A549 (cell line): ENCODE measurements around the gene TGDS. TPM values are rescaled to one million over a fixed set of nuclear protein-coding genes. Genes with fewer than 3 reads are reported as not detected.

Source experiments
- ATAC-seq, 2 experiments: fragments of 200-7000 bp in 1 of 2; fragments of >200 bp in 1 of 2; cut with Nextera tagmentation in 1 of 2; cut with Tn5 transposase in 1 of 2; 3 replicates each; pipeline versions ENCODE4 v1.8.0 to v1.9.1; 2018 to 2020; ENCODE audit warnings: mild to moderate bottlenecking in 1 of 2, moderate library complexity in 1 of 2
- CTCF ChIA-PET: fragments of 300-600 bp; sonication (Branson Sonifier 250); formaldehyde crosslinking; extraction: SDS; loops from one replicate; lab custom pipeline; 2021; ENCODE audit warnings: antibody characterized with exemption, inconsistent platforms; lab: Yijun Ruan, JAX
- POLR2A ChIA-PET: fragments of 350-600 bp; formaldehyde crosslinking; extraction: SDS; loops from one replicate; lab custom pipeline; 2021; ENCODE audit warnings: antibody characterized with exemption, inconsistent platforms; lab: Yijun Ruan, JAX
- DNase-seq, 2 experiments: peaks; one replicate each; pipeline versions ENCODE4 v3.0.0 to v3.0.0-alpha.2; 2011 to 2016; ENCODE audit warnings: low read depth in 1 of 2, low spot score in 1 of 2
- FAIRE-seq: peaks from 2 replicates; lab custom pipeline; 2011; peaks lifted over from hg19 to GRCh38; lab: Jason Lieb, UNC
- H3K27ac ChIP-seq, 2 experiments: fragments of >200 bp; sonication (Bioruptor Twin); formaldehyde crosslinking; 3 replicates each; pipeline ENCODE4 v1.5.1; 2016 to 2017
- H3K4me1 ChIP-seq: fragments of >200 bp; sonication (Bioruptor Twin); formaldehyde crosslinking; 3 replicates; pipeline ENCODE4 v1.6.1; 2016
- H3K4me2 ChIP-seq: fragments of >200 bp; sonication (Bioruptor Twin); formaldehyde crosslinking; 3 replicates; pipeline ENCODE4 v1.6.1; 2016
- H3K4me3 ChIP-seq: fragments of >200 bp; sonication (Bioruptor Twin); formaldehyde crosslinking; 3 replicates; pipeline ENCODE4 v1.5.1; 2016
- H3K9me3 ChIP-seq: fragments of >200 bp; sonication (Bioruptor Twin); formaldehyde crosslinking; 3 replicates; pipeline ENCODE4 v1.6.1; 2016
- BCL3 ChIP-seq: fragments of >200 bp; sonication (Bioruptor Twin); formaldehyde crosslinking; IDR thresholded peaks from 3 replicates; pipeline ENCODE4 v1.6.1; 2016
- BHLHE40 ChIP-seq: IDR thresholded peaks from 2 replicates; pipeline ENCODE4 v1.6.1; 2012; ENCODE audit warnings: low read depth, low read length, inconsistent platforms
- CHD2 ChIP-seq: fragments of 150-350 bp; IDR thresholded peaks from 2 replicates; pipeline ENCODE4 v1.6.1; 2014; ENCODE audit warnings: low read length; ENCODE audit not compliant: partially characterized antibody
- CHD4 ChIP-seq: fragments of 200-600 bp; sonication (generic); IDR thresholded peaks from 2 replicates; pipeline ENCODE4 v1.6.1; 2016; ENCODE audit warnings: antibody characterized with exemption, mild to moderate bottlenecking, borderline replicate concordance
- CTCF ChIP-seq: fragments of >200 bp; sonication (Bioruptor Twin); formaldehyde crosslinking; IDR thresholded peaks from 3 replicates; pipeline ENCODE4 v1.5.1; 2016
- E2F6 ChIP-seq: IDR thresholded peaks from 2 replicates; pipeline ENCODE4 v1.6.1; 2012; ENCODE audit warnings: low read depth, borderline replicate concordance
- EHMT2 ChIP-seq: fragments of 200-600 bp; sonication (generic); IDR thresholded peaks from 2 replicates; pipeline ENCODE4 v1.6.1; 2016; ENCODE audit warnings: antibody characterized with exemption, low read depth, mild to moderate bottlenecking, moderate library complexity
- EP300 ChIP-seq, 2 experiments: fragments of >200 bp; sonication (Bioruptor Twin); formaldehyde crosslinking; IDR thresholded peaks; 2 replicates in 1 of 2; 3 replicates in 1 of 2; pipeline ENCODE4 v1.6.1; 2016 to 2017
- ESRRA ChIP-seq: fragments of 150-350 bp; IDR thresholded peaks from 2 replicates; pipeline ENCODE4 v1.6.1; 2014; ENCODE audit warnings: mild to moderate bottlenecking, low read length, borderline replicate concordance
- GATA3 ChIP-seq: IDR thresholded peaks from 2 replicates; pipeline ENCODE4 v1.6.1; 2012; ENCODE audit warnings: borderline replicate concordance
- JUN ChIP-seq, 2 experiments: fragments of >200 bp; sonication (Bioruptor Twin); formaldehyde crosslinking; IDR thresholded peaks; 2 replicates in 1 of 2; 3 replicates in 1 of 2; pipeline ENCODE4 v1.6.1; 2016 to 2017
- JUNB ChIP-seq: fragments of >200 bp; sonication (Bioruptor Twin); formaldehyde crosslinking; IDR thresholded peaks from 2 replicates; pipeline ENCODE4 v1.6.1; 2016
- MAX ChIP-seq: IDR thresholded peaks from 2 replicates; pipeline ENCODE4 v1.6.1; 2012
- NFE2L2 ChIP-seq: fragments of 150-350 bp; conservative IDR thresholded peaks from 2 replicates; pipeline ENCODE4 v1.6.1; 2014; ENCODE audit warnings: low read length
- NPAS2 ChIP-seq: fragments of 250-450 bp; sonication (Bioruptor Pico); IDR thresholded peaks from 2 replicates; pipeline ENCODE4 v1.8.0; 2022; ENCODE audit warnings: mild to moderate bottlenecking, moderate library complexity, borderline replicate concordance
- NR3C1 ChIP-seq: fragments of >200 bp; sonication (Bioruptor Twin); formaldehyde crosslinking; IDR thresholded peaks from 3 replicates; pipeline ENCODE4 v1.6.1; 2017
- PHF8 ChIP-seq: fragments of 200-600 bp; sonication (generic); IDR thresholded peaks from 2 replicates; pipeline ENCODE4 v1.6.1; 2016; ENCODE audit warnings: low read depth, mild to moderate bottlenecking, antibody characterized with exemption, moderate library complexity, borderline replicate concordance
- POLR2A ChIP-seq: IDR thresholded peaks from 2 replicates; pipeline ENCODE4 v1.6.1; 2012; ENCODE audit warnings: mild to moderate bottlenecking, low read length
- RAD21 ChIP-seq, 2 experiments: fragments of >200 bp in 1 of 2; sonication (Bioruptor Twin) in 1 of 2; formaldehyde crosslinking in 1 of 2; IDR thresholded peaks in 1 of 2; conservative IDR thresholded peaks in 1 of 2; 2 replicates in 1 of 2; 3 replicates in 1 of 2; pipeline ENCODE4 v1.6.1; 2012 to 2018; ENCODE audit warnings: inconsistent platforms in 1 of 2
- RARB ChIP-seq: fragments of 250-450 bp; sonication (Bioruptor Pico); IDR thresholded peaks from 2 replicates; pipeline ENCODE4 v1.8.0; 2021; ENCODE audit warnings: mild to moderate bottlenecking, moderate library complexity
- SMC3 ChIP-seq: fragments of >200 bp; sonication (Bioruptor Twin); formaldehyde crosslinking; IDR thresholded peaks from 3 replicates; pipeline ENCODE4 v1.6.1; 2018; ENCODE audit warnings: inconsistent platforms
- TP53 ChIP-seq: fragments of 250-450 bp; sonication (Bioruptor Pico); IDR thresholded peaks from 2 replicates; pipeline ENCODE4 v1.5.0; 2021; ENCODE audit warnings: mild to moderate bottlenecking, moderate library complexity
- ZFP36 ChIP-seq: fragments of 450-650 bp; IDR thresholded peaks from 2 replicates; pipeline ENCODE4 v1.6.1; 2014; ENCODE audit warnings: borderline replicate concordance; ENCODE audit not compliant: partially characterized antibody
- ZSCAN20 ChIP-seq: fragments of 250-450 bp; sonication (Bioruptor Pico); IDR thresholded peaks from 2 replicates; pipeline ENCODE4 v1.8.0; 2022; ENCODE audit warnings: mild to moderate bottlenecking, moderate library complexity
- WGBS: methylation state at CpG from one replicate; pipeline ENCODE4 v1.1.6; 2017; ENCODE audit errors: missing lambda C conversion rate; 5-methylcytosine and 5-hydroxymethylcytosine counted together
- polyA minus RNA-seq: library from RNA; depleted of rRNA, polyadenylated mRNA; stranded (reverse); fragments of >200 nt; gene quantifications from 2 replicates; pipeline ENCODE4 v1.2.3, GENCODE V29; 2011; rRNA and poly(A)+ RNA removed
- polyA plus RNA-seq, 4 experiments: library from polyadenylated mRNA; depleted of rRNA in 3 of 4; stranded (reverse); fragments of >200 nt; fragmentation: RNase III in 1 of 4; extraction: RNeasy Plus Mini Kit Qiagen cat#74134 plus additional on column Dnase treatment in 1 of 4; gene quantifications; 2 replicates in 3 of 4; 3 replicates in 1 of 4; pipeline ENCODE4 v1.2.3, GENCODE V29; 2011 to 2017
- TF ChIP-seq, protein P1 (sequence below): fragments of 250-450 bp; sonication (Bioruptor Pico); IDR thresholded peaks from 2 replicates; pipeline ENCODE4 v1.5.0; 2021; ENCODE audit warnings: mild to moderate bottlenecking, moderate library complexity, borderline replicate concordance
- TF ChIP-seq, protein P2 (sequence below): fragments of 150-350 bp; IDR thresholded peaks from 2 replicates; pipeline ENCODE4 v1.6.1; 2014; ENCODE audit warnings: low read depth, mild to moderate bottlenecking, low read length
- TF ChIP-seq, protein P3 (sequence below): fragments of 200-600 bp; sonication (generic); IDR thresholded peaks from 2 replicates; pipeline ENCODE4 v1.6.1; 2016; ENCODE audit warnings: antibody characterized with exemption, mild to moderate bottlenecking, moderate library complexity

Gene TGDS
- polyA plus RNA-seq (2011; rRNA removed) (19.0 and 24.3 TPM in 2 replicates), polyA plus RNA-seq (2017; fragmentation: RNase III; extraction: RNeasy Plus Mini Kit Qiagen cat#74134 plus additional on column Dnase treatment) (6.7 to 7.3 TPM (median 6.8 TPM) in 3 replicates), polyA minus RNA-seq (4.3 and 5.5 TPM in 2 replicates)
- 4.7 and 5.2 TPM in 2 replicates for polyA plus RNA-seq (2012; cell fraction: cytosol; rRNA removed)
- 3.3 and 4.6 TPM in 2 replicates for polyA plus RNA-seq (2012; cell fraction: nucleus; rRNA removed)

DNA sequence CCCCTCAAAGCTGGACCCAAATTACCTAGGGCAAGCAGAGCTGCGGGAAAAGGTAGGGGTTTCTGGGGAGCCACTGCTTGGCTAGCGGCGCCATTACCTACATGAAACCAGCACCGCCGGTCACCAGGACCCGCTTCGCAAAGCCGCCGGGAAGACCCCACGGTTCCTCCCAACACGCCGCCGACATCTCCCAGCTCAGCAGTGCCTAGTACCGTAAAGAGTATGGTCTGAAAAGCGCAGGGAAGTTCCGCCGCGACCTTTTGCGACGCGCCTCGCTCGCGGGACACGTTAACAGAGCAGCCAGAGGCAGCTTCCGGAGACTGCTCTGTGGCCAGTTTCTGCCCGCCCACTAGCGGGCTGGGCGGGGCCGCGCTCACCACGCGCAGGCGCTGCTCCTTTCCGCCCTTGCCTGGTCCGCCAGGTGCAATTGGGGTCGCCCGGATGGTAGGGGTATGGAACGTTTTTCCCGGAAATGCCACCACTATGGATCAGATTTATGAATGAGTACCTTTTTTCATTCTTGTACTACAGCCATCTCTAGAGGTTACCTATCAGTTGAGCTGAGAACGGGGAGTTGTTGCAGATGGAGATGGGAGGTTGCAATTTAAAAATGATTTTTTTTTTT, at the start of gene TGDS:
TGDS (minus strand) TSS at position 203 of the 625 bp plus-strand sequence; CDS start at position 187, 16 bp downstream.
- CTCF ChIA-PET: interaction anchor here (1.6 kb wide), 1 partner anchor 21 kb away, joined by 7 read pairs; no protein-coding TSS in a partner anchor
- TF ChIP-seq, protein P1, sequence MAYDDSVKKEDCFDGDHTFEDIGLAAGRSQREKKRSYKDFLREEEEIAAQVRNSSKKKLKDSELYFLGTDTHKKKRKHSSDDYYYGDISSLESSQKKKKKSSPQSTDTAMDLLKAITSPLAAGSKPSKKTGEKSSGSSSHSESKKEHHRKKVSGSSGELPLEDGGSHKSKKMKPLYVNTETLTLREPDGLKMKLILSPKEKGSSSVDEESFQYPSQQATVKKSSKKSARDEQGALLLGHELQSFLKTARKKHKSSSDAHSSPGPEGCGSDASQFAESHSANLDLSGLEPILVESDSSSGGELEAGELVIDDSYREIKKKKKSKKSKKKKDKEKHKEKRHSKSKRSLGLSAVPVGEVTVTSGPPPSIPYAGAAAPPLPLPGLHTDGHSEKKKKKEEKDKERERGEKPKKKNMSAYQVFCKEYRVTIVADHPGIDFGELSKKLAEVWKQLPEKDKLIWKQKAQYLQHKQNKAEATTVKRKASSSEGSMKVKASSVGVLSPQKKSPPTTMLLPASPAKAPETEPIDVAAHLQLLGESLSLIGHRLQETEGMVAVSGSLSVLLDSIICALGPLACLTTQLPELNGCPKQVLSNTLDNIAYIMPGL (CRISPR knock-in tag): no peak
- no peak for TF ChIP-seq ZSCAN20 (CRISPR knock-in tag)
- TF ChIP-seq SMC3: no peak
- TF ChIP-seq NPAS2 (CRISPR knock-in tag): no peak
- no peak for TF ChIP-seq EP300 (IDR thresholded peaks at IDR 0.05)
- TF ChIP-seq CHD2: no peak
- no peak for TF ChIP-seq EHMT2
- no peak for TF ChIP-seq ESRRA
- no peak for TF ChIP-seq E2F6
- TF ChIP-seq RARB: no peak
- no peak for TF ChIP-seq NR3C1
- TF ChIP-seq CHD4: no peak
- TF ChIP-seq BCL3: peak; percentile 89
- peak; percentile 67; the same call in 1 of the 2 replicates for TF ChIP-seq PHF8
- TF ChIP-seq, protein P2, sequence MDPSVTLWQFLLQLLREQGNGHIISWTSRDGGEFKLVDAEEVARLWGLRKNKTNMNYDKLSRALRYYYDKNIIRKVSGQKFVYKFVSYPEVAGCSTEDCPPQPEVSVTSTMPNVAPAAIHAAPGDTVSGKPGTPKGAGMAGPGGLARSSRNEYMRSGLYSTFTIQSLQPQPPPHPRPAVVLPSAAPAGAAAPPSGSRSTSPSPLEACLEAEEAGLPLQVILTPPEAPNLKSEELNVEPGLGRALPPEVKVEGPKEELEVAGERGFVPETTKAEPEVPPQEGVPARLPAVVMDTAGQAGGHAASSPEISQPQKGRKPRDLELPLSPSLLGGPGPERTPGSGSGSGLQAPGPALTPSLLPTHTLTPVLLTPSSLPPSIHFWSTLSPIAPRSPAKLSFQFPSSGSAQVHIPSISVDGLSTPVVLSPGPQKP: no peak
- TF ChIP-seq CTCF: no peak
- no peak for TF ChIP-seq JUNB
- no peak for TF ChIP-seq NFE2L2
- TF ChIP-seq BHLHE40: no peak
- TF ChIP-seq ZFP36: no peak
- peak; percentile 63; the same call in 1 of the 2 replicates for TF ChIP-seq MAX
- peak; percentile 21; the same call in 1 of the 2 replicates for TF ChIP-seq GATA3
- no peak for TF ChIP-seq RAD21 (conservative IDR thresholded peaks at IDR 0.05 in 1 of 2, IDR thresholded peaks at IDR 0.05 in 1 of 2)
- no peak for TF ChIP-seq TP53 (CRISPR knock-in tag)
- TF ChIP-seq, protein P3, sequence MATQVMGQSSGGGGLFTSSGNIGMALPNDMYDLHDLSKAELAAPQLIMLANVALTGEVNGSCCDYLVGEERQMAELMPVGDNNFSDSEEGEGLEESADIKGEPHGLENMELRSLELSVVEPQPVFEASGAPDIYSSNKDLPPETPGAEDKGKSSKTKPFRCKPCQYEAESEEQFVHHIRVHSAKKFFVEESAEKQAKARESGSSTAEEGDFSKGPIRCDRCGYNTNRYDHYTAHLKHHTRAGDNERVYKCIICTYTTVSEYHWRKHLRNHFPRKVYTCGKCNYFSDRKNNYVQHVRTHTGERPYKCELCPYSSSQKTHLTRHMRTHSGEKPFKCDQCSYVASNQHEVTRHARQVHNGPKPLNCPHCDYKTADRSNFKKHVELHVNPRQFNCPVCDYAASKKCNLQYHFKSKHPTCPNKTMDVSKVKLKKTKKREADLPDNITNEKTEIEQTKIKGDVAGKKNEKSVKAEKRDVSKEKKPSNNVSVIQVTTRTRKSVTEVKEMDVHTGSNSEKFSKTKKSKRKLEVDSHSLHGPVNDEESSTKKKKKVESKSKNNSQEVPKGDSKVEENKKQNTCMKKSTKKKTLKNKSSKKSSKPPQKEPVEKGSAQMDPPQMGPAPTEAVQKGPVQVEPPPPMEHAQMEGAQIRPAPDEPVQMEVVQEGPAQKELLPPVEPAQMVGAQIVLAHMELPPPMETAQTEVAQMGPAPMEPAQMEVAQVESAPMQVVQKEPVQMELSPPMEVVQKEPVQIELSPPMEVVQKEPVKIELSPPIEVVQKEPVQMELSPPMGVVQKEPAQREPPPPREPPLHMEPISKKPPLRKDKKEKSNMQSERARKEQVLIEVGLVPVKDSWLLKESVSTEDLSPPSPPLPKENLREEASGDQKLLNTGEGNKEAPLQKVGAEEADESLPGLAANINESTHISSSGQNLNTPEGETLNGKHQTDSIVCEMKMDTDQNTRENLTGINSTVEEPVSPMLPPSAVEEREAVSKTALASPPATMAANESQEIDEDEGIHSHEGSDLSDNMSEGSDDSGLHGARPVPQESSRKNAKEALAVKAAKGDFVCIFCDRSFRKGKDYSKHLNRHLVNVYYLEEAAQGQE: 0 out of 2 replicates have a peak, but pooled peaks have one; percentile 21
- peak; percentile 93 for TF ChIP-seq POLR2A
- peak; percentile 56 to 81; a peak in 3 of 5 replicates for TF ChIP-seq JUN (IDR thresholded peaks at IDR 0.05)

More for the DNA sequence above, at the start of gene TGDS:
- peaks cover 18% of the 10 kb centered on the region; the same call in 2 of the 3 replicates for H3K4me1 ChIP-seq
- DNase-seq (peak; percentile 73 to 92), ATAC-seq (peak; percentile 99 to 100), FAIRE-seq (no peak)
- peak within 1 kb of the TSS; percentile 90 to 92 for H3K27ac ChIP-seq
- WGBS: 7% methylated on average over 7 of the region's 41 CpGs
- peak within 1 kb of the TSS; percentile 87 for H3K4me3 ChIP-seq
- POLR2A ChIA-PET: interaction anchor here (0.8 to 2.2 kb wide), 6 partner anchors 9 to 47 kb away, joined by 3 to 30 read pairs (median 4); no protein-coding TSS in a partner anchor
- H3K9me3 ChIP-seq: no peaks in the 10 kb centered on the region
- H3K4me2 ChIP-seq: peak within 1 kb of the TSS; percentile 87
